Astrocyte of the cerebellum (primary cell): ENCODE data around the gene MOXD1.
A peak's percentile ranks its signal among the peaks of the same experiment; 100 is the strongest.

Experiments
- DNase-seq: peaks from one replicate; pipeline ENCODE4 v3.0.0-alpha.2; 2011; ENCODE audit warnings: low read depth
- H3K4me3 ChIP-seq: 2 replicates; pipeline ENCODE4 v1.5.1; 2011; ENCODE audit warnings: mild to moderate bottlenecking, low read depth, low read length, moderate library complexity
- CTCF ChIP-seq: IDR thresholded peaks from 2 replicates; pipeline ENCODE4 v1.5.1; 2012; ENCODE audit warnings: low read length, low read depth, moderate library complexity, mild to moderate bottlenecking; ENCODE audit errors: missing control alignments
- in situ Hi-C: cut with HindIII; loops from 2 replicates; pipeline ENCODE4 v1.10.0; 2017; ENCODE audit warnings: low sequenced_read_pairs

Gene MOXD1

GRCh38 chr6:132380358-132381029, 20.8 kb downstream of the MOXD1 start:
- TF ChIP-seq CTCF = no peak
- DNase-seq = no peak
- H3K4me3 ChIP-seq = no peak overlapping the region
- in situ Hi-C loops = no loop called here

GRCh38 chr6:132369526-132369925, 31.7 kb downstream of the MOXD1 start:
- no peak for TF ChIP-seq CTCF
- in situ Hi-C loops = no loop called here
- no peak overlapping the region for H3K4me3 ChIP-seq
- no peak for DNase-seq

GRCh38 chr6:132368916-132369481, 32.3 kb downstream of the MOXD1 start:
- DNase-seq = no peak
- no peak overlapping the region for H3K4me3 ChIP-seq
- in situ Hi-C loops = no loop called here
- TF ChIP-seq CTCF = no peak

GRCh38 chr6:132365281-132365907, 35.9 kb downstream of the MOXD1 start:
- in situ Hi-C loops = no loop called here
- DNase-seq = peak; percentile 32
- TF ChIP-seq CTCF = no peak
- H3K4me3 ChIP-seq = no peak overlapping the region

- in situ Hi-C loops = no loop called here
- TF ChIP-seq CTCF = no peak
- no peak for DNase-seq
- H3K4me3 ChIP-seq = no peak overlapping the region
Observed at GRCh38 chr6:132364306-132365074, 36.8 kb downstream of the MOXD1 start.

GRCh38 chr6:132362442-132363185, 38.7 kb downstream of the MOXD1 start:
- no peak overlapping the region for H3K4me3 ChIP-seq
- no peak for TF ChIP-seq CTCF
- in situ Hi-C loops = no loop called here
- no peak for DNase-seq
